Gastroesophageal sphincter (tissue), 4 donors: ENCODE results near the gene CNTRL. TPM values are rescaled to one million over a fixed set of nuclear protein-coding genes. Genes with fewer than 3 reads are reported as not detected.

ENCODE experiments used
- ATAC-seq: fragments of 150-250 bp; one replicate; pipeline ENCODE4 v1.9.1; 2016; ENCODE audit warnings: mild to moderate bottlenecking, moderate library complexity
- H3K27ac ChIP-seq, 4 donors: fragments of 200-600 bp; sonication (generic) in 3 of 4; 1 replicate in 3 of 4; 2 replicates in 1 of 4; pipeline ENCODE4 v1.5.1; 2016 to 2019
- H3K27me3 ChIP-seq: fragments of 200-600 bp; sonication (generic); one replicate; pipeline ENCODE4 v1.5.1; 2019
- H3K36me3 ChIP-seq, 2 donors: fragments of 200-600 bp; sonication (generic); one replicate each; pipeline ENCODE4 v1.5.1; 2019; ENCODE audit warnings: control low read depth in 1 of 2
- H3K4me1 ChIP-seq, 3 donors: fragments of 200-600 bp; sonication (generic); 1 replicate in 2 of 3; 2 replicates in 1 of 3; pipeline ENCODE4 v1.5.1; 2016 to 2019; ENCODE audit warnings: control low read depth in 2 of 3
- H3K4me3 ChIP-seq, 2 donors: fragments of 200-600 bp; sonication (generic); one replicate each; pipeline ENCODE4 v1.5.1; 2019; ENCODE audit warnings: mild to moderate bottlenecking in 1 of 2, moderate library complexity in 1 of 2
- H3K9me3 ChIP-seq, 3 donors: fragments of 200-600 bp; sonication (generic); one replicate each; pipeline ENCODE4 v1.5.1; 2017 to 2019; ENCODE audit warnings: control low read depth in 2 of 3
- CTCF ChIP-seq, 4 experiments: fragments of 200-600 bp in 2 of 4; fragments of 450-650 bp in 2 of 4; sonication (generic) in 1 of 4; IDR thresholded peaks; one replicate each; pipeline ENCODE4 v1.5.1; 2017 to 2019; ENCODE audit warnings: antibody characterized with exemption in 4 of 4, mild to moderate bottlenecking in 2 of 4, moderate library complexity in 2 of 4
- EP300 ChIP-seq: sonication (generic); formaldehyde crosslinking; IDR thresholded peaks from one replicate; pipeline ENCODE4 v1.6.1; 2017; ENCODE audit warnings: antibody characterized with exemption, mild to moderate bottlenecking
- POLR2A ChIP-seq, 2 donors: fragments of 450-650 bp; IDR thresholded peaks; one replicate each; pipeline ENCODE4 v1.6.1; 2017; ENCODE audit warnings: antibody characterized with exemption in 2 of 2, mild to moderate bottlenecking in 2 of 2, moderate library complexity in 1 of 2
- POLR2AphosphoS5 ChIP-seq: sonication (generic); formaldehyde crosslinking; IDR thresholded peaks from one replicate; pipeline ENCODE4 v1.6.1; 2017; ENCODE audit warnings: antibody characterized with exemption
- WGBS, 2 donors: methylation state at CpG; one replicate each; pipeline ENCODE4 v1.1.5; 2018; ENCODE audit warnings: low coverage in 1 of 2; 5-methylcytosine and 5-hydroxymethylcytosine counted together
- total RNA-seq, 4 donors: library from RNA; depleted of rRNA; stranded (reverse); fragments of >200 nt; gene quantifications; one replicate each; pipeline ENCODE4 v1.1.0, GENCODE V29; 2016

Gene CNTRL
- total RNA-seq, 4 donors from 2014 or later, result 7.3 to 18.7 (median 16.9) TPM

- whole genome bisulfite sequencing, 2 donors, result 88 to 92% methylated on average over 7 of the region's 8 CpGs
- no peaks in the 10 kb centered on the region for H3K36me3 ChIP-seq
- ATAC-seq, result no peak
Measured at GRCh38 chr9:121218357-121219027, 143.7 kb downstream of the CNTRL start.

GRCh38 chr9:121219530-121219929, 144.8 kb downstream of the CNTRL start:
- 80 to 94% methylated on average over 1 to 3 of the region's 3 CpGs for WGBS, 2 donors
- TF ChIP-seq POLR2AphosphoS5, result no peak
- no peak for TF ChIP-seq CTCF (IDR thresholded peaks at IDR 0.05)
- TF ChIP-seq POLR2A (IDR thresholded peaks at IDR 0.05), result no peak
- no peak for TF ChIP-seq EP300
- Histone ChIP-seq H3K27ac (no peak overlapping the region), H3K4me3 (no peak overlapping the region), H3K36me3 (no peaks in the 10 kb centered on the region), H3K4me1 (peaks cover 0 to 5% (median 0%) of the 10 kb centered on the region in 3 donors), H3K27me3 (no peaks in the 10 kb centered on the region), H3K9me3 (no peaks in the 10 kb centered on the region)
- no peak for ATAC-seq

More at GRCh38 chr9:121218357-121219027, 143.7 kb downstream of the CNTRL start:
- H3K4me1 ChIP-seq, result peaks cover 0 to 5% (median 0%) of the 10 kb centered on the region in 3 donors
- no peaks in the 10 kb centered on the region for H3K27me3 ChIP-seq
- H3K27ac ChIP-seq, result no peak overlapping the region
- H3K9me3 ChIP-seq, result no peaks in the 10 kb centered on the region
- no peak overlapping the region for H3K4me3 ChIP-seq
- no peak for TF ChIP-seq CTCF (IDR thresholded peaks at IDR 0.05)
- TF ChIP-seq POLR2AphosphoS5, result no peak
- TF ChIP-seq EP300, result no peak
- TF ChIP-seq POLR2A (IDR thresholded peaks at IDR 0.05), result no peak

- Histone ChIP-seq H3K36me3 (no peaks in the 10 kb centered on the region), H3K4me1 (peaks cover 0 to 5% (median 0%) of the 10 kb centered on the region in 3 donors), H3K27ac (no peak overlapping the region), H3K27me3 (no peaks in the 10 kb centered on the region), H3K9me3 (no peaks in the 10 kb centered on the region), H3K4me3 (no peak overlapping the region)
- ATAC-seq, result no peak
- WGBS, 2 donors, result 59 to 66% methylated on average over 6 to 10 of the region's 13 CpGs
- no peak for TF ChIP-seq POLR2AphosphoS5
- TF ChIP-seq POLR2A (IDR thresholded peaks at IDR 0.05), result no peak
- no peak for TF ChIP-seq CTCF (IDR thresholded peaks at IDR 0.05)
- TF ChIP-seq EP300, result no peak
Measured at GRCh38 chr9:121220996-121221663, 146.4 kb downstream of the CNTRL start.

GRCh38 chr9:121221664-121222055, 146.9 kb downstream of the CNTRL start:
- 100% methylated on average over 1 of the region's 2 CpGs; no CpG with 5 or more reads in 1 of the 2 donors for WGBS, 2 donors
- Histone ChIP-seq H3K36me3 (no peaks in the 10 kb centered on the region), H3K9me3 (no peaks in the 10 kb centered on the region), H3K4me1 (peaks cover 0 to 5% (median 0%) of the 10 kb centered on the region in 3 donors), H3K4me3 (no peak overlapping the region), H3K27ac (no peak overlapping the region), H3K27me3 (no peaks in the 10 kb centered on the region)
- no peak for ATAC-seq
- TF ChIP-seq EP300, result no peak
- TF ChIP-seq CTCF (IDR thresholded peaks at IDR 0.05), result no peak
- no peak for TF ChIP-seq POLR2A (IDR thresholded peaks at IDR 0.05)
- TF ChIP-seq POLR2AphosphoS5, result no peak
